Ishikawa (cell line): ENCODE measurements around the gene GLIS1.

Experiments
- CEBPB ChIP-seq: IDR thresholded peaks from 2 replicates; pipeline ENCODE4 v1.6.1; 2012
- CREB1 ChIP-seq: IDR thresholded peaks from 2 replicates; pipeline ENCODE4 v1.6.1; 2012; ENCODE audit warnings: low read depth
- EGR1 ChIP-seq: IDR thresholded peaks from 2 replicates; pipeline ENCODE4 v1.6.1; 2012
- EP300 ChIP-seq: IDR thresholded peaks from 2 replicates; pipeline ENCODE4 v1.6.1; 2012; ENCODE audit warnings: borderline replicate concordance
- FOXM1 ChIP-seq: IDR thresholded peaks from 2 replicates; pipeline ENCODE4 v1.6.1; 2012; ENCODE audit warnings: low read depth, borderline replicate concordance
- MAX ChIP-seq: IDR thresholded peaks from 2 replicates; pipeline ENCODE4 v1.6.1; 2012
- NFIC ChIP-seq: IDR thresholded peaks from 2 replicates; pipeline ENCODE4 v1.6.1; 2012
- RAD21 ChIP-seq: IDR thresholded peaks from 2 replicates; pipeline ENCODE4 v1.6.1; 2012; ENCODE audit warnings: low read depth
- REST ChIP-seq: IDR thresholded peaks from 2 replicates; pipeline ENCODE4 v1.6.1; 2012; ENCODE audit warnings: low read depth, mild to moderate bottlenecking
- TAF1 ChIP-seq: IDR thresholded peaks from 2 replicates; pipeline ENCODE4 v1.6.1; 2012; ENCODE audit warnings: low read depth, mild to moderate bottlenecking
- TCF12 ChIP-seq: IDR thresholded peaks from 2 replicates; pipeline ENCODE4 v1.6.1; 2012; ENCODE audit warnings: low read depth
- TEAD4 ChIP-seq: IDR thresholded peaks from 2 replicates; pipeline ENCODE4 v1.6.1; 2012
- USF1 ChIP-seq: IDR thresholded peaks from 2 replicates; pipeline ENCODE4 v1.6.1; 2012
- YY1 ChIP-seq: IDR thresholded peaks from 2 replicates; pipeline ENCODE4 v1.6.1; 2012; ENCODE audit warnings: low read depth
- ZBTB7A ChIP-seq: IDR thresholded peaks from 2 replicates; pipeline ENCODE4 v1.6.1; 2012; ENCODE audit warnings: low read depth

The GLIS1 gene

GRCh38 chr1:53583021-53583867, 155.7 kb downstream of the GLIS1 start:
- TF ChIP-seq NFIC (no peak), REST (no peak), EGR1 (no peak), TAF1 (no peak), YY1 (no peak), USF1 (no peak), TCF12 (no peak), EP300 (no peak), MAX (no peak), ZBTB7A (no peak)

- peak; percentile 54; the same call in 1 of the 2 replicates for TF ChIP-seq MAX
- TF ChIP-seq TCF12, result 0 out of 2 replicates have a peak, but pooled peaks have one; percentile 20
- TF ChIP-seq TEAD4, result no peak
- 0 out of 2 replicates have a peak, but pooled peaks have one; percentile 20 for TF ChIP-seq EP300
- no peak for TF ChIP-seq ZBTB7A
These were observed 156.5 kb downstream of the GLIS1 start for GRCh38 chr1:53582211-53583020.

- no peak for TF ChIP-seq ZBTB7A
- no peak for TF ChIP-seq TEAD4
- no peak for TF ChIP-seq NFIC
- no peak for TF ChIP-seq TAF1
- TF ChIP-seq MAX, result no peak
- TF ChIP-seq CEBPB, result no peak
- no peak for TF ChIP-seq EGR1
- no peak for TF ChIP-seq CREB1
- TF ChIP-seq EP300, result no peak
- no peak for TF ChIP-seq RAD21
- TF ChIP-seq YY1, result no peak
- TF ChIP-seq FOXM1, result no peak
- TF ChIP-seq TCF12, result no peak
- no peak for TF ChIP-seq USF1
These were observed 157.5 kb downstream of the GLIS1 start for GRCh38 chr1:53581476-53581875.

GRCh38 chr1:53580739-53581475, 158.1 kb downstream of the GLIS1 start:
- TF ChIP-seq YY1, result no peak
- TF ChIP-seq TEAD4, result no peak
- TF ChIP-seq TAF1, result no peak
- TF ChIP-seq CREB1, result no peak
- TF ChIP-seq EP300, result no peak
- TF ChIP-seq RAD21, result no peak
- TF ChIP-seq MAX, result no peak
- TF ChIP-seq NFIC, result no peak
- no peak for TF ChIP-seq EGR1
- TF ChIP-seq CEBPB, result no peak
- no peak for TF ChIP-seq FOXM1
- no peak for TF ChIP-seq USF1
- TF ChIP-seq TCF12, result no peak
- no peak for TF ChIP-seq ZBTB7A
- no peak for TF ChIP-seq REST
